ENCODE measurements around the gene SMC5.
"Not testable (repeated sequence)": the region's sequence is repeated elsewhere in the genome, so short reads cannot be mapped to it uniquely, and the experiment has no call there.

Gene SMC5

GRCh38 chr9:70374962-70375618, 116.3 kb downstream of the SMC5 start:
- DNase-seq: peak in 1 of 5 experiments; percentile 15

GRCh38 chr9:70382046-70382708, 123.4 kb downstream of the SMC5 start:
- DNase-seq: no peak

GRCh38 chr9:70382709-70383605, 124.2 kb downstream of the SMC5 start:
- DNase-seq: no peak

GRCh38 chr9:70385426-70385825, 126.6 kb downstream of the SMC5 start:
- no peak for DNase-seq

- DNase-seq: no peak
Observed at GRCh38 chr9:70387663-70388062, 128.9 kb downstream of the SMC5 start.

- no peak for DNase-seq
Observed at GRCh38 chr9:70389188-70389587, 130.4 kb downstream of the SMC5 start.

- peak in 1 of 5 experiments; percentile 78 for DNase-seq
Observed at GRCh38 chr9:70389621-70390266, 131.0 kb downstream of the SMC5 start.

GRCh38 chr9:70390933-70391341, 132.2 kb downstream of the SMC5 start:
- DNase-seq: peak in 1 of 5 experiments; percentile 27

GRCh38 chr9:70392189-70392588, 133.4 kb downstream of the SMC5 start:
- DNase-seq: peak in 1 of 5 experiments; percentile 25

GRCh38 chr9:70392850-70393249, 134.1 kb downstream of the SMC5 start:
- no peak for DNase-seq

GRCh38 chr9:70395652-70396051, 136.9 kb downstream of the SMC5 start:
- DNase-seq: no peak

GRCh38 chr9:70398145-70398556, 139.4 kb downstream of the SMC5 start:
- DNase-seq: peak in 2 of 5 experiments; percentile 57 to 85

- DNase-seq: no peak
Observed at GRCh38 chr9:70399141-70399540, 140.4 kb downstream of the SMC5 start.

- no peak for DNase-seq
Observed at GRCh38 chr9:70400107-70400892, 141.5 kb downstream of the SMC5 start.

GRCh38 chr9:70401241-70401640, 142.5 kb downstream of the SMC5 start:
- DNase-seq: not testable (repeated sequence)

GRCh38 chr9:70402213-70402612, 143.4 kb downstream of the SMC5 start:
- DNase-seq: no peak

- DNase-seq: no peak
Observed at GRCh38 chr9:70403166-70403565, 144.4 kb downstream of the SMC5 start.

- no peak for DNase-seq
Observed at GRCh38 chr9:70403618-70404025, 144.8 kb downstream of the SMC5 start.

- no peak for DNase-seq
Observed at GRCh38 chr9:70404261-70404660, 145.5 kb downstream of the SMC5 start.
